Stimulated activated CD4-positive, alpha-beta T cell treated with anti-CD3 and anti-CD28 coated beads, TNF-alpha, amount 100 ng/mL, for 48 hours (primary cell): ENCODE measurements around the gene HS3ST3B1.
A peak's percentile ranks its signal among the peaks of the same experiment; 100 is the strongest.

Experiments
- DNase-seq, 3 donors: peaks; one replicate each; pipeline ENCODE4 v3.0.0-alpha.2; 2020; ENCODE audit warnings: low read depth in 3 of 3

HS3ST3B1 gene

GRCh38 chr17:14300575-14301278 lies at the start of gene HS3ST3B1:
HS3ST3B1 (plus strand) TSS chr17:14301081; CDS start chr17:14301519, 438 bp downstream.
- peak; percentile 97 to 99 (median 99) for DNase-seq

DNA sequence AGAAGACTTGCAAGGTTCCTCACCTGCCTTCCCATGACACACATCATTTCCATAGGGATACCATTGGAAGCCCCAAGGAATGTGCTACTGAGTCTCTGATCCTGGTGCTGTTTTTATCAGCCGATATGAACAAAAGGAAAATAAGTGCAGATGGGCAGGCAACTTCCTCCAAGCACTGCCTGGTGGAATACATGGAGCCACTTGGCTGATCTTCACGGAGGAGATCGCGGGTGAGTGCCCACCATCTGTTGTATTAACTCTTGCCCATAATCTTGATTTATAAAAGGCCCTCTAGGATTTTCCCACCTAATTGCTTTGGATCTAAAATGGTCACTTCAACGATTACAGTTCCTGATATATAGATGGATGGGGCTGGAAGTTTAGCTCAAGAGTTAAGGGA lies 39.5 kb upstream of the HS3ST3B1 start:
- no peak for DNase-seq

- no peak for DNase-seq
Observed at GRCh38 chr17:14268264-14268663, 32.6 kb upstream of the HS3ST3B1 start.

GRCh38 chr17:14269473-14269872 lies 31.4 kb upstream of the HS3ST3B1 start:
- no peak for DNase-seq

DNA sequence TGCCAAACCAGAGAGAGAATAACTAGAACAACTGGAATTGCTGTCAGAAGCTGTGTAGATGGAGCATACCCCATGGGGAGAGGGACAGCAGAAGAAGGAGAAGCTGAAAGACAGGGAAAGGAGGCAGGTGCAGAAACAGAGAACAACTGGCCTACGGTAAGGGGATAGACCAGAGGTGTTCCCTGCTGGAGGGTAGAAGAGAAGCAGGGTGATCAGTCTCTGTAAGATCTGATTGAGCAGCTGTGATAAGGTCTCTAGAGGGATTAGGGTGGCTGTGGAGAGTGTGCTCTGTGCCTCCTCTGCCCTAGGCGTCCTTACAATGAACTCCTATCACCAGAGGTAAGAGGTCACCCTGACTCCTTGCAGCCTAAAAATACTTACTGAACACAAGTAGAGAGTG lies 30.4 kb upstream of the HS3ST3B1 start:
- DNase-seq = no peak

DNA sequence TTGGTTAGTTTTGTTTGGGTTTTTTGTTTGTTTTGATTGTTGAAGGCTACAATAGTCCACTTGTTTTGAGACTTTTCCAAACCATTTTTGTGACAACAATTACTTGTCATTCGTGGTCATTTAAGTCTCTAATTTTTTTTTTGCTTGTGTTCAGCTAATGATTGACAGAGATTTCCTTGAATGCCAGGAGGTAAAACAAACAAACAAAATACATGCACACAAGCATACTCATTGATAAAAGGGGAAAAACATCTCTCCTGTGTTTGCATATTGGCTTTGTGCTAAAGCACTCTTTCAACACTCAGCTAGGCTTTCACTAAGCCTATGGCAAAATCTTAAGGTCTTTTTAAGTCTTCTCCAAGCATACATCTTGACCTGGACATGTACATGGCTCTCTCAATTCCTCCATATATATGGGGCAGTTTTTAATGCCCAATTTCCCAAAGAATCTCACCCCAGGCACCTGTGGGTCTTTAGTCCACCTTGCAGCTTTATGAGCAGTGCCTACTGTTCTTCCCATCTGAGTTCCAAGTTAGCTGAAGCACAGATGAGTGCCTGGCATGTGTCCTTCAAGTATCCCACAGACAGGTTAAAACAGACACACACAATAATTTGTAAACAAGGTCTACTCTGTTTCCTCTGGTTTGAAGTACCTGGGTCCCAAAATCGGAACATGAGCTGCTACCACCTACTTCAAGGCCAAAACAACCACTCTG lies 24.2 kb upstream of the HS3ST3B1 start:
- no peak for DNase-seq

GRCh38 chr17:14281530-14281929 lies 19.4 kb upstream of the HS3ST3B1 start:
- no peak for DNase-seq

DNA sequence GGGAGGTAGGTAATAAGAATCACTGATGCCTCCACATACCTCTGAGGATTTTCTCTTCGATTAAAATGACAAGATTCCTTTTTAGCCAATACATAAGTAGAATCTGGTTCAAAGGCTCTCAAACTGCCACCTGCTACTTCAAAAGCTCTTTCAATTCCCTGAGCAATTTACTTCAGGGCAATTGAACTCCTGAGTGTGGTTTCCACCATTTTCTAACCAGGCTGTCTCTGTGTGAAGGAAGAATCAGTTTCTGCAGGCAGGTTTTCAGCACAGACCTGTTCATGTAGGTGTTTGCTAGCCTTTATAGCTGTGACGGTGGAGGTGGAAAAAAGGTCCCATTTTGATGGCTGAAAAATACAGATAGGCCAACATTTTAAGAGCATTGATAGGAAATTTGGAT lies 18.2 kb upstream of the HS3ST3B1 start:
- no peak for DNase-seq

DNA sequence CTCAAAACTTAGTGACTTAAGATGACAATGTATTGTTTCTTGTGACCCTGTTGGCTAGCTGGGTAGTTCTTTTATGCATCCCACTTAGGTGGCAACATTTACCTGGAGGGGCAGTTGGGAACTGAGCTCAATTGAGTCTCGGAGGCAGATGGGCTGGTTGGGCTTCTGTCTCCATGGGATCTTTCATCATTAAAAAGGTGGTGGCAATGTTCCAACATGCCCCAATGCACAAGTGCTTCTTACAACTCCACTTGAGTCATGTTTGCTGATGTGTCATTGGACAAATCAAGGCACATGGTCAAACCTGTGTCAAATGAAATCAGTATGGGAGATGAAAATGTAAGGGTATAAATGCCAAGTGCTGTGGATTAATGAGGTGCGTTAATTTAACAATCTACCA lies 11.7 kb upstream of the HS3ST3B1 start:
- no peak for DNase-seq

DNA sequence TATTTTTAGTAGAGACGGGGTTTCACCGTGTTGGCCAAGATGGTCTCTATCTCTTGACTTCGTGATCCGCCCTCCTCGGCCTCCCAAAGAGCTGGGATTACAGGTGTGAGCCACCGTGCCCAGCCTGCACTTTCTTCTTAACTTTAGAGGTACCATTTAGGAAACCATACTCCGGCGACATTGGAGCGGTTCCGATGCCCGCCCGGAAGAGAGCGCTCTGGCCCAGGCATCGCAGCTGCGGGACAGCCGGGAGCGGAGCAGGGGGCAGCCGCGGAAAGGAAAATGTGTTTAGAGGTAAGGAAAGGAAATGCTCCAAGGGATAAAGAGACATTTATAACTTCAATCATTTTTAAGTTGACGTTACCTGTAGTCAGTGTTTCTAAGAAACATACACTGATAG lies 6.0 kb upstream of the HS3ST3B1 start:
- DNase-seq = no peak

DNA sequence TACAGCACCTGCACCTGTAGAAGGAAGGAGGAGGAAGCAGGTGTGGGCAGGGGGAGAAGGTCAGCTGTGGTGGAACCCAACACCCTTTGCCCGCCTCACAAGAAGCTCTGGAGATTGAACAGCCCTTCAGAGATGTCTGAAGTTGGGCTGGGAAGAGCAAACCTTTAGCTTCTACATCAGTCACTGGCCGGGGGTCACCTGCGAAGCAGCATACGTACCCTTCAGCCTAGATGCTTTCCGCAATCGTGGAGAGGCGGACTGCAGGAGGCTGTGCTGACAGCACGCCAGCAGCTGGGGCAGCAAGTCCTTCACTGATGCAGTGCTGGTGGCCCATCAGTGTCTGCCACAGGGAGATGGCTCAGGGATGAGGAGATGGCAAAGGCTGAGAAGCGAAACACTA lies 5.2 kb upstream of the HS3ST3B1 start:
- no peak for DNase-seq

GRCh38 chr17:14296166-14296910 lies 4.5 kb upstream of the HS3ST3B1 start:
- no peak for DNase-seq

DNA sequence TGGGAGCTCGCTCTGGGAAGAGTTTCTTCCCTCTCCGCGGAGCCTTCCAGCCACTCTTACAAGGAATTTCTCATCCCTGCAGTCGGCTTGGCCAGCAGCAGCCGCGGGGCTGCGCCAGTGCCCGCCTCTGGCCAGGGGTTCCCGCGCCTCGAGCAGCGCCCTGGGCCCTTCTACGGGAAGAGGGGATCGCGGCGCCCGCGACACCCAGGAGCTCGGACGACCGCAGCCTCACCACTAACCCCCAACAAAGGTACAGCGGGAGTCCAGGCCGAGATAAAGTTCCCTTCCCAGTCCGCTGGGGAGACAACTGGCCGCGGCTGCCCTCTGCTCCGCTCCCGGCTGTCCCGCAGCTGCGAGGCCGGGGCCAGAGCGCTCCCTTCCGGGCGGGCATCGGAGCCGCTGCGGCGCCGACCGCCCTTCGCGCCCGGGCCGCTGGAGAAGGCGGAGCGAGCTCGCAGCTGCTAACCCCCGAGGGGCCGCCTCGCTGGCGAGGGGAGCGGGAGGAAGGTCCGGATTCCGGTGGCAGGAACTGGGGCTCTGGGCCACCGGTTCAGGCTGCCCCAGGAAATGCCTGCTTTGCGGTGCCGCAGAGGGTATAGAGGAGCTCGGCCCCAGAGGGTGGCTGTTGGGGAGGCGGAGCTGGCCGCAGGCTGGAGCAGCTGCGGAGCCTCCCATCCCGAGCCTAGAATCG lies 3.6 kb upstream of the HS3ST3B1 start:
- no peak for DNase-seq

DNA sequence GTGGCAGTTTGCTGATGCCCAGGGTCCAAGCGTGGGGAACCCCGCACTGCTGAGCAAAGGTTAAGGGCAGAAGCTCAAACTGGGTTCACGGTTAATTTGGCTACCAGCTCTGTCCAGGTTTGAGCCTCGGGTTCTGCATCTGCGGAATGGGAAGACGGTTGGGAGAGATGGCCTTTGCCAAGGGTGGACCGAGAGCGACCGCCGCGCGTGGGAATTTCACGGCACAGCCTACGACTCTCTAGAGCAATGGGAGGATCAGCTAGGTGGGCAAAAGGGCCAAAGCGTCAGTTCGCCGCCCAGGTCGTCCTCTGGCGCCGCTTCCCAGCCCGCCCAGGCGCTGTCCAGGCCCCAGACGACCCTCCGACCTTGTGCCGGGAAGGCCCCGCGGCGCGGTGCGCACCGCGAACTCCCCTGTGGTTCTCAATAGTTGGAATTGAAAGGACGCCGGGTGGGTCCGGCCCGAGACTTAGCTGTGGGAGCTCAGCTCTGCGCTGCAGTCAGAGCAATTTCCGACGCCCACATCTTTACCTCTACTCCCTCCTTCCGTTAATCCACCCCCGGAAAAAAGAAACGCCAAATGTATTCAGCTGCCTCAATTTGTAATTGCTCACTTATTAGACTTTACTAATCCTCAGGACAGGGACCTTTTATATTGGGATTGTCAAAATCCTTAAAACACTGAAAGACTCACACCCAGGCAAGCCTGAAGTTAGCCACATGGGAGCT lies 2.5 kb upstream of the HS3ST3B1 start:
- DNase-seq = no peak

GRCh38 chr17:14298947-14299279 lies 2.0 kb upstream of the HS3ST3B1 start:
- DNase-seq = no peak

DNA sequence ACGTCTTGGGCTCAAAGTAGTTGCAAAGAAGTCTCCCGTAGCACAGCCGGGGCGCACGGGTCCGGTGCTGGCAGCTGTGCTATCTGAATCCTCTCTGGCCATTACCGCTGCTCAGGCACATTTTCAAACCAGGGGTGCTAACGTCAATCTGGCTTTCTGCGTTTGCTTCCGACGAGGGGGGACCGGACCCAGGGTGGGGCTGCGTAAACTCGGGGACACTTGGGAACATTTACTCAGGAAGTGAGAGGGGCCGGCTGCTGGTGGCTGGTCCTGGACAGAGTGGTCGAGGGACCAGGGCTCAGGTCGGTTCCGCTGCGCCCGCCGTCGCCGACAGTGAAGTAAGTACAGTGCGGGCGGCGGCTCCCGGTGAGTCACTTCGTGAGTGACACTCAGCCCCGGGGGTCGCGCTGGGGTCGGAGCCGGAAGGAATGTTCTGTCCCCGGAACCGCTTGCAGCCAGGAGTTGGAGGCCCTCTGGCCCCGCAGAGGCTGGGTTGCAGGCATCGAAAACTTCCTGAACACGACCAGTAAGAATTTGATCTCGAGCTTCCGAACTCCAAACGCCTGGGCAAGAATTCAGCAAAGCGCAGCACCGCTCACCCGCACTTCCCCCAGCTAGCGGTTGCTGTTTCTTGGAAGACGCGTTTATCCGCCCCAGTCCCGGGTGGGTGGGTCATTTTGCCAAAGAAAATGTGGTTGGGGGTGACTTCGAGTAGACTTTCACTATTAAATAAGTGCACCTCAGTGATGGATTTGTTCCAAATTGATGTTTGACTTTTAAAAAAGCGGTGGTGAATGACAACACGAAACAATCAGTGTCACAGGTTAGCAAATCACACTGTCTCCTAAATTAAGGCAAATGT lies 1.4 kb upstream of the HS3ST3B1 start:
- DNase-seq = no peak

DNA sequence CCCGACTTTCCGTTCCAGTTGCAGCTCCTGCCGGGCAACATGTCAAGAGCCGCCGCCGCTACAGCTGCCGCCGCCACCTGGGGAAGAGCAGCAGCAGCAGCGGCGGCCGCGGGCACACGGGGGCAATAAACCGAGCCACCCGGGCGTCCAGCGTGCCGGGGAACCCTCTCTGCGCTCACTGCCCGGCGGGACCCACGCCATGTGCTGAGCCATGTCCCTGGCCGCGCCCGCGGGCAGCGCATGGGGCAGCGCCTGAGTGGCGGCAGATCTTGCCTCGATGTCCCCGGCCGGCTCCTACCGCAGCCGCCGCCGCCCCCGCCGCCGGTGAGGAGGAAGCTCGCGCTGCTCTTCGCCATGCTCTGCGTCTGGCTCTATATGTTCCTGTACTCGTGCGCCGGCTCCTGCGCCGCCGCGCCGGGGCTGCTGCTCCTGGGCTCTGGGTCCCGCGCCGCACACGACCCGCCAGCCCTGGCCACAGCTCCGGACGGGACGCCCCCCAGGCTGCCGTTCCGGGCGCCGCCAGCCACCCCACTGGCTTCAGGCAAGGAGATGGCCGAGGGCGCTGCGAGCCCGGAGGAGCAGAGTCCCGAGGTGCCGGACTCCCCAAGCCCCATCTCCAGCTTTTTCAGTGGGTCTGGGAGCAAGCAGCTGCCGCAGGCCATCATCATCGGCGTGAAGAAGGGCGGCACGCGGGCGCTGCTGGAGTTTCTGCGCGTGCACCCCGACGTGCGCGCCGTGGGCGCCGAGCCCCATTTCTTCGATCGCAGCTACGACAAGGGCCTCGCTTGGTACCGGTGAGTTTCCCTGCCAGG lies 604 bp downstream of the HS3ST3B1 start:
- no peak for DNase-seq

GRCh38 chr17:14302091-14302430 lies 1.2 kb downstream of the HS3ST3B1 start:
- peak in 2 of 3 donors; percentile 36 to 41 for DNase-seq

- peak; percentile 64 to 78 (median 71) for DNase-seq
Observed at GRCh38 chr17:14302431-14303099, 1.7 kb downstream of the HS3ST3B1 start.
